AG04449 (cell line): ENCODE results near the gene VASH1.
A peak's percentile ranks its signal among the peaks of the same experiment; 100 is the strongest.

Experiments
- CTCF ChIA-PET: fragments of 350-600 bp; formaldehyde crosslinking; extraction: SDS; loops from one replicate; lab custom pipeline; 2021; ENCODE audit warnings: antibody characterized with exemption; lab: Yijun Ruan, JAX
- POLR2A ChIA-PET: fragments of 400-600, 350-600 bp; formaldehyde crosslinking; extraction: SDS; loops from one replicate; lab custom pipeline; 2020; ENCODE audit warnings: antibody characterized with exemption, inconsistent platforms; lab: Yijun Ruan, JAX
- DNase-seq: peaks from one replicate; pipeline ENCODE4 v3.0.0-alpha.2; 2010; ENCODE audit warnings: low read depth, low spot score
- H3K4me3 ChIP-seq: 2 replicates; pipeline ENCODE4 v1.5.1; 2011; ENCODE audit warnings: low read depth, mild to moderate bottlenecking, control low read depth, low read length
- CTCF ChIP-seq: IDR thresholded peaks from one replicate; pipeline ENCODE4 v1.5.1; 2011; ENCODE audit warnings: mild to moderate bottlenecking, moderate library complexity, low read length, control low read depth, inconsistent platforms; ENCODE audit not compliant: insufficient read depth; ENCODE audit errors: missing control alignments

VASH1 gene

GRCh38 chr14:76761136-76761959, at the start of gene VASH1:
Gene VASH1 (plus strand): TSS chr14:76761468. CDS start chr14:76762822, 1,354 bp downstream.
- POLR2A ChIA-PET, result no interaction called here
- no peak for TF ChIP-seq CTCF
- CTCF ChIA-PET, result interaction anchor here (1.2 to 1.8 kb wide), 3 partner anchors 22 to 51 kb away, joined by 3 to 7 read pairs (median 4); no protein-coding TSS in a partner anchor
- DNase-seq, result no peak
- H3K4me3 ChIP-seq, result peak within 1 kb of the TSS; percentile 68

- no peak for DNase-seq
- ChIA-PET CTCF (interaction anchor here (0.7 to 5.4 kb wide), 4 partner anchors 8 to 356 kb away, joined by 3 to 77 read pairs (median 4); no protein-coding TSS in a partner anchor), POLR2A (no interaction called here)
- no peak overlapping the region for H3K4me3 ChIP-seq
- TF ChIP-seq CTCF, result no peak
These were observed 48.1 kb upstream of the VASH1 start for GRCh38 chr14:76713121-76713520.

- no peak overlapping the region for H3K4me3 ChIP-seq
- no peak for TF ChIP-seq CTCF
- ChIA-PET CTCF (interaction anchor here (0.9 to 1.9 kb wide), 3 partner anchors 10 to 70 kb away, joined by 3 to 6 read pairs (median 3); no protein-coding TSS in a partner anchor), POLR2A (no interaction called here)
- DNase-seq, result no peak
These were observed 46.8 kb upstream of the VASH1 start for GRCh38 chr14:76714470-76714869.

DNA sequence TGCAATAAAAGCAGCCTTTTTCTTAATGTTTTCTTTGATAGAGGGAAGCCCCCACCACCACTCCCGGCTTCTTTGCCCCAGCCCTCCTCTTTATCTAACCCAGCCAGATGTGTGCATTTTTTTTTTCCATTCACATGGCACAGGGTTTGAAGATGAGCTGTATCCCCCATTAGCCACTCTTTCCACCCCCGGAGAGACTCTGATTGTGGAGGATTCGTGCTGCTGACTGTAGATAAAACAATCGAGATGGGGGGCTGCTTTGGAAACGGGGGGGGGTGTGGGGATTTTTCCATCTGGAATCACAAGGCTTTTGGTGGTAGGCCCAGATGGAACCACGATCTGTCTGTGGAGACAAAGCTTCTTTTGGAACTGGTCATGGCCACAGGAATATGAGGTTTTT, 46.2 kb upstream of the VASH1 start:
- CTCF ChIA-PET, result interaction anchor here (1.1 to 2.0 kb wide), 6 partner anchors 9 to 379 kb away, joined by 3 to 12 read pairs (median 4); no protein-coding TSS in a partner anchor

DNA sequence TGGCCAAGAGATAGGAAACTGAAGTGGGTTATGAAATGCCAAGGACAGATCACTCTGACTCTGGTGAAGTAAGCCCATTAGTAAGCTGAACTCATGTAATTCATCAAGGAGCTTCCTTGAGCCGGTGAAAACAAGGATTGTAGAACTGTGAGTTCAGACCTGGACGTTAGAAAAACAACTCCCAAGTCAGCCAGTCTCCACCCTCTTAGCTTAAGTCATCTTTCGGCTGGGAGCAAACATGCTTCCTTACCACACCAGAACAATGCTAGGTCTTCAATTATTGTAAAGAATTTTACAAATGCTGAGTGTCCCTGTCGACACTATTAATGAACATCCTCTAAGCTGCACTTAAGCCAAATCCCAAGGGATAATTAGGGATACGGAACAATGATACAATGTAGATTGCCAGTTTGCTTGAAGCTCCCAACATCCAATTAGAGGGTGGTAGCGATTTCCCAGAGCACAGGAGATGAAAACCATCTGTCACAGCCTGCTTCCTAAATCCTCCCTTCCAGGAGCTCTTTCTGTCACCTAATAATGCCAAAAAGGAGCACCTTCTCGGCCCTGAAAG, 45.7 kb upstream of the VASH1 start:
- ChIA-PET POLR2A (interaction anchor here (0.6 kb wide), 1 partner anchor 43 kb away, joined by 3 read pairs; no protein-coding TSS in a partner anchor), CTCF (interaction anchor here (1.1 to 2.1 kb wide), 6 partner anchors 8 to 379 kb away, joined by 3 to 12 read pairs (median 6); no protein-coding TSS in a partner anchor)
- H3K4me3 ChIP-seq, result no peak overlapping the region
- DNase-seq, result no peak
- TF ChIP-seq CTCF, result no peak

More for the DNA sequence above, 46.2 kb upstream of the VASH1 start:
- POLR2A ChIA-PET, result interaction anchor here (0.6 kb wide), 1 partner anchor 43 kb away, joined by 3 read pairs; no protein-coding TSS in a partner anchor
- H3K4me3 ChIP-seq, result no peak overlapping the region
- DNase-seq, result no peak
- TF ChIP-seq CTCF, result no peak
